ENCODE measurements around the gene TMEM17.
"Not testable (repeated sequence)": the region's sequence is repeated elsewhere in the genome, so short reads cannot be mapped to it uniquely, and the experiment has no call there.

TMEM17 gene

GRCh38 chr2:62526531-62527381, 20.8 kb upstream of the TMEM17 start:
- H3K4me2 ChIP-seq (ENCODE audit: low read length): no peak overlapping the region
- no peaks in the 10 kb centered on the region for H3K79me2 ChIP-seq
- no peak overlapping the region for H3K4me3 ChIP-seq (ENCODE audit: low read depth, low read length)
- H3K9me3 ChIP-seq (ENCODE audit: control insufficient read depth, low read length): no peaks in the 10 kb centered on the region
- TF ChIP-seq, protein P1, sequence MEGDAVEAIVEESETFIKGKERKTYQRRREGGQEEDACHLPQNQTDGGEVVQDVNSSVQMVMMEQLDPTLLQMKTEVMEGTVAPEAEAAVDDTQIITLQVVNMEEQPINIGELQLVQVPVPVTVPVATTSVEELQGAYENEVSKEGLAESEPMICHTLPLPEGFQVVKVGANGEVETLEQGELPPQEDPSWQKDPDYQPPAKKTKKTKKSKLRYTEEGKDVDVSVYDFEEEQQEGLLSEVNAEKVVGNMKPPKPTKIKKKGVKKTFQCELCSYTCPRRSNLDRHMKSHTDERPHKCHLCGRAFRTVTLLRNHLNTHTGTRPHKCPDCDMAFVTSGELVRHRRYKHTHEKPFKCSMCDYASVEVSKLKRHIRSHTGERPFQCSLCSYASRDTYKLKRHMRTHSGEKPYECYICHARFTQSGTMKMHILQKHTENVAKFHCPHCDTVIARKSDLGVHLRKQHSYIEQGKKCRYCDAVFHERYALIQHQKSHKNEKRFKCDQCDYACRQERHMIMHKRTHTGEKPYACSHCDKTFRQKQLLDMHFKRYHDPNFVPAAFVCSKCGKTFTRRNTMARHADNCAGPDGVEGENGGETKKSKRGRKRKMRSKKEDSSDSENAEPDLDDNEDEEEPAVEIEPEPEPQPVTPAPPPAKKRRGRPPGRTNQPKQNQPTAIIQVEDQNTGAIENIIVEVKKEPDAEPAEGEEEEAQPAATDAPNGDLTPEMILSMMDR (IDR thresholded peaks at IDR 0.05): no peak
- no peaks in the 10 kb centered on the region for H3K27me3 ChIP-seq (ENCODE audit: control insufficient read depth, insufficient read depth, low read length)
- H3K9ac ChIP-seq: no peak overlapping the region
- H2AFZ ChIP-seq: no peak overlapping the region
- H3K36me3 ChIP-seq (ENCODE audit: control insufficient read depth, insufficient read depth, low read length): no peaks in the 10 kb centered on the region
- H3K4me1 ChIP-seq: no peaks in the 10 kb centered on the region
- no peak overlapping the region for H3K27ac ChIP-seq

DNA sequence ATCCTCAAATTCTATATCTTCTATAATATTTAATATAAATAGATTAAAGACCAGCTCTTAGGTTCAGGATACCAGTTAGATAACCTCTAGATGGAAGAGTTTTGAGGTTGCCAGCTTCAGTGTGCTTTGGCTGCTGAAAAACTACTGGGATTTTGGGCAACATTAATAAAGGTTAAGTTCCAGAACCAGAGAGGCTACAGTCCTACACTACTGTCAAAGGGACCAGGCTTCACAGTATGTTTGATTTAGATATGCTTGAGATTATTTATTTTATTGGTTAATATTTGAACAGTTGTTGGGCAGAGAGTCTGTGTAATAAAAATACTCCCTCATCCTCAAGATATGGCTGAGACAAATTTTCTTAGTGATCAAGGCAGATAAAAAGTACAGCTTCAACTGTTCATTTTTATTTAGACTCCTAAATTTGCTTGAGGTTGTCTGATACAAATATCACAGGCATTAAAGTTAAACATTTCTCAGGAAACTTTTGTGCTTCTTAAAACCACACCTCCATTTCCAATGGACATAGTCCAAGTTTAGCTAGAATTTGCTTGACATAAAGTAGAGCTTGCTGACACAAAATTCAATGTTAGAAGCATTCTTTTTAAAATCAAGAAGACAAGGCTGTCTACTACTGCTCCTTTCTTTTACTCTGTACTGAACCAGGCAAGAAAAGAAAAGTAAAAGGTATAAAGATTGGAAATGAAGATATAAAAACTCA, 19.7 kb upstream of the TMEM17 start:
- Histone ChIP-seq H2AFZ (no peak overlapping the region), H3K4me1 (no peaks in the 10 kb centered on the region), H3K36me3 (ENCODE audit: control insufficient read depth, insufficient read depth, low read length) (no peaks in the 10 kb centered on the region), H3K9ac (no peak overlapping the region), H3K27ac (no peak overlapping the region), H3K9me3 (ENCODE audit: control insufficient read depth, low read length) (no peaks in the 10 kb centered on the region), H3K79me2 (no peaks in the 10 kb centered on the region), H3K4me3 (ENCODE audit: low read depth, low read length) (no peak overlapping the region), H3K27me3 (ENCODE audit: control insufficient read depth, insufficient read depth, low read length) (no peaks in the 10 kb centered on the region), H3K4me2 (ENCODE audit: low read length) (no peak overlapping the region)
- TF ChIP-seq, protein P1 (IDR thresholded peaks at IDR 0.05): no peak

- no peaks in the 10 kb centered on the region for H3K36me3 ChIP-seq (ENCODE audit: control insufficient read depth, insufficient read depth, low read length)
- H3K4me2 ChIP-seq (ENCODE audit: low read length): no peak overlapping the region
- no peak overlapping the region for H3K4me3 ChIP-seq (ENCODE audit: low read depth, low read length)
- no peak overlapping the region for H3K9ac ChIP-seq
- H3K27ac ChIP-seq: no peak overlapping the region
- H3K79me2 ChIP-seq: no peaks in the 10 kb centered on the region
- H2AFZ ChIP-seq: no peak overlapping the region
- H3K4me1 ChIP-seq: no peaks in the 10 kb centered on the region
- TF ChIP-seq, protein P1 (IDR thresholded peaks at IDR 0.05): no peak
- no peaks in the 10 kb centered on the region for H3K27me3 ChIP-seq (ENCODE audit: control insufficient read depth, insufficient read depth, low read length)
- H3K9me3 ChIP-seq (ENCODE audit: control insufficient read depth, low read length): no peaks in the 10 kb centered on the region
These were observed 18.4 kb upstream of the TMEM17 start for GRCh38 chr2:62524293-62524941.

DNA sequence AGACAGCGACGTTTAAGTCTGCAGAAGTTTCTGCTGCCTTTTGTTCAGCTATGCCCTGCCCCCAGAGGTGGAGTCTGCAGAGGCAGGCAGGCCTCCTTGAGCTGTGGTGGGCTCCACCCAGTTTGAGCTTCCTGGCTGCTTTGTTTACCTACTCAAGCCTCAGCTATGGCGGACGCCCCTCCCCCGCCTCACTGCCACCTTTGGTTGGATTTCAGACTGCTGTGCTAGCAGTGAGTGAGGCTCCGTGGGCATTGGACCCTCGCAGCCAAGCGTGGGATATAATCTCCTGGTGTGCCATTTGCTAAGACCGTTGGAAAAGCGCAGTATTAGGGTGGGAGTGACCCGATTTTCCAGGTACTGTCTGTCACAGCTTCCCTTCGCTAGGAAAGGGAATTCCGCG, 15.1 kb upstream of the TMEM17 start:
- not testable (repeated sequence) for H3K27ac ChIP-seq; H3K4me3 ChIP-seq (ENCODE audit: low read depth, low read length); H3K4me2 ChIP-seq (ENCODE audit: low read length); H2AFZ ChIP-seq; H3K9me3 ChIP-seq (ENCODE audit: control insufficient read depth, low read length); H3K79me2 ChIP-seq; H3K9ac ChIP-seq; H3K27me3 ChIP-seq (ENCODE audit: control insufficient read depth, insufficient read depth, low read length); H3K4me1 ChIP-seq; H3K36me3 ChIP-seq (ENCODE audit: control insufficient read depth, insufficient read depth, low read length)

DNA sequence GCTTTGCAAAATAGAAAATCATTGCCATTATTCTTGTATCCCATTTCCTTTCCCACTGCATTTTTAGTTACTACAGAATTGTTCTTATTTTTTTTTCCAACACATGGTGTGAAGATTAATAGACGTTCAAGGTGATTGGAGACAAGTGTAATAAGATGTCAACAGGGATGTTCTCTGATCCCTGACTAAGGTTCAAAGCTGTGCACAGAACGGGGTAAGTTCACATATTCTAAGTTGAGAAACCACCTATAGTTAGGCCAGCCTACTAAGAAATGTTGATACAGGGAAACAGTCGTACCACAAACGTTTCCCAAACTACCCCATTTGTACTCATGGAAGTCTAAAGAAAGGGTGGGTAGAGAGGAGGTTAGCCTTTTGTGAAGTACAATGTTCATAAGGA, 6.4 kb upstream of the TMEM17 start:
- Histone ChIP-seq H3K36me3 (ENCODE audit: control insufficient read depth, insufficient read depth, low read length) (no peaks in the 10 kb centered on the region), H3K27ac (no peak overlapping the region), H3K4me3 (ENCODE audit: low read depth, low read length) (no peak overlapping the region), H3K27me3 (ENCODE audit: control insufficient read depth, insufficient read depth, low read length) (no peaks in the 10 kb centered on the region), H3K9me3 (ENCODE audit: control insufficient read depth, low read length) (no peaks in the 10 kb centered on the region), H3K4me1 (no peaks in the 10 kb centered on the region), H2AFZ (no peak overlapping the region), H3K9ac (no peak overlapping the region), H3K79me2 (no peaks in the 10 kb centered on the region), H3K4me2 (ENCODE audit: low read length) (no peak overlapping the region)
- TF ChIP-seq, protein P1 (IDR thresholded peaks at IDR 0.05): no peak

Measured in parathyroid adenoma (tissue), 2 donors.